Stimulated activated CD8-positive, alpha-beta memory T cell treated with anti-CD3 and anti-CD28 coated beads, Interleukin-12 subunit alpha, Interleukin-12 subunit beta, amount 100 ng/mL, for 24 hours (primary cell): ENCODE data around the gene PLK5.
"Not testable (repeated sequence)": the region's sequence is repeated elsewhere in the genome, so short reads cannot be mapped to it uniquely, and the experiment has no call there.

ENCODE experiments used
- DNase-seq: peaks from one replicate; pipeline ENCODE4 v3.0.0-alpha.2; 2020; ENCODE audit errors: extremely low read depth

PLK5 gene

GRCh38 chr19:1525343-1525742, 1.5 kb downstream of the PLK5 start:
- no peak for DNase-seq

- DNase-seq = no peak
Observed at GRCh38 chr19:1526066-1526778, 2.3 kb downstream of the PLK5 start.

DNA sequence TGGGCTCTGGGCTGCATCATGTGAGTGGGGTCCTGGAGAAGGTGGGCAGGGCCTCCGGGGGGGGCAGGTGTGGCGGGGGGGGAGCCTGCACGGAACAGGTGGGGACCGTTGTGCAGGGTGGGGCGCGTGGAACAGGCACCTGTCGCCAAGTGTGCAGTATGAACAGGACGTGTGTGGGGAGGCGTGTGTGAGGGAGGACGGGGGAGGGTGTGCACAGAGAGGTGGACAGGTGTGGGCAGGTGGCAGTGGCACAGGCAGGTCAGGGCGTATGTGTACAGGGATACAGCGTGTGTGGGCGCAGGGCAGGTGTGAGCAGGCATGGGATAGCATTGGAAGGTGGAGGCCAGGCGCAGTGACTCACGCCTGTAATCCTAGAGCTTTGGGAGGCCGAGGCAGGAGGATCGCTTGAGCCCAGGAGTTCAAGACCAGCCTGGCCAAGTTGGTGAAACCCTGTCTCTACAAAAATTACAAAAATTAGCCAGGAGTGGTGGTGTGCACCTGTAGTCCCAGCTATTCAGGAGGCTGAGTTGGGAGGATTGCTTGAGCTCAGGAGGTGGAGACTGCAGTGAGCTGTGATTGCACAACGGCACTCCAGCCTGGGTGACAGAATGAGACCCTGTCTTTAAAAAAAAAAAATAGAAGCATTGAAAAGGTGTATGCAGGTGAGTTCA, 3.2 kb downstream of the PLK5 start:
- DNase-seq = no peak

DNA sequence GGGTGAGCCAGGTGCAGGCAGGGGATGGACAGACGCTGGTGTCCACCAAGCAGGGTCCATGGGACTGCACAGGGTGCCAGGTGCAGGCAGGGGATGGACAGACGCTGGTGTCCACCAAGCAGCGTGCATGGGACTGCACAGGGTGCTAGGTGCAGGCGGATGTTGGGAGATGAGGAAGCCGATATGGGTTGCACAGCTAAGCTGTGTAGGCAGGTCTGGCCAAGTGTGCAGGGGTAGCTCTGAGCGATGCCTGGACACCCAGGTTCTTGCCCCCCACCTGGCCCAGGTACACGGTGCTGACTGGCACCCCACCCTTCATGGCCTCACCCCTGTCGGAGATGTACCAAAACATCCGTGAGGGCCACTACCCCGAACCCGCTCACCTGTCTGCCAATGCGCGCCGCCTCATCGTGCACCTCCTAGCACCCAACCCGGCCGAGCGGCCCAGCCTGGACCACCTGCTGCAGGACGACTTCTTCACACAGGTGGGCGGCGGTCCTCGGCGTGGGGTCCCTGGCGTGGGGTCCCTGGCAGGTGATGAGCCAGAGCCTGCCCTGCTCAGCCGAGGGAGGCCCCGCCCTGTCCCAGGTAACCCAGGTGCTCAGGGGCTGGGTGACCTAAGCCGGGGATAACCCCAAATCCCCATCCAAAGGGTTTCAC, 3.9 kb downstream of the PLK5 start:
- DNase-seq = no peak

- DNase-seq = no peak
Observed at GRCh38 chr19:1528596-1529429, 4.9 kb downstream of the PLK5 start.

- no peak for DNase-seq
Observed at GRCh38 chr19:1529430-1529816, 5.5 kb downstream of the PLK5 start.

DNA sequence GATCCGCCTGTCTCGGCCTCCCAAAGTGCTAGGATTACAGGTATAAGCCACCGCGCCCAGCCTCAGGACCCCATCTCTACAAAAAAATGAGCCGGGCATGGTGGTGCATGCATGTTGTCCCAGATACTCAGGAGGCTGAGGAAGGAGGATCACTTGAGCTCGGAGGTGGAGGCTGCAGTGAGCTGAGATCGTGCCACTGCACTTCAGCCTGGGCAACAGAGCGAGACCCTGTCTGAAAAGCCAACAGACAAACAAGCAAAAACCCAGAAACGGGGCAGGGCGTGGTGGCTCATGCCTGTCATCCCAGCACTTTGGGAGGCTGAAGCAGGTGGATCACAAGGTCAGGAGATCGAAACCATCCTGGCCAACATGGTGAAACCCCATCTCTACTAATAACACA, 7.0 kb downstream of the PLK5 start:
- DNase-seq = not testable (repeated sequence)

DNA sequence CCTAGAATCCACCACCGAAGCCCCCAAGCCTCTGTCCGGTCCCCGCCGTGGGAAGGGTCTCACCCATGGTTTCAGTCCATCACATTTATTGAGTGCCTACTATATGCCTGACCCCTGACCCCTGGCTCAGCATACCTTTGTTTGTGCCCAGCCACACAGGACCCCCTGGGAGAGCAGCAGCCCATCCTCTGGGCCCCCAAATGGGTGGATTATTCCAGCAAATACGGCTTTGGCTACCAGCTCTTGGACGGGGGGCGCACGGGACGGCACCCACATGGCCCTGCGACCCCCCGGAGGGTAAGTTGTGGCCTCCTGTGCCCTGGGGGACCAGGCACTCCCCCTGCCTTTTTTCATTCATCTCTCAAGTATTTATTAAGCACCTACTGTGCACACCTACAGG, 7.7 kb downstream of the PLK5 start:
- no peak for DNase-seq

GRCh38 chr19:1532003-1532402, 8.1 kb downstream of the PLK5 start:
- no peak for DNase-seq

DNA sequence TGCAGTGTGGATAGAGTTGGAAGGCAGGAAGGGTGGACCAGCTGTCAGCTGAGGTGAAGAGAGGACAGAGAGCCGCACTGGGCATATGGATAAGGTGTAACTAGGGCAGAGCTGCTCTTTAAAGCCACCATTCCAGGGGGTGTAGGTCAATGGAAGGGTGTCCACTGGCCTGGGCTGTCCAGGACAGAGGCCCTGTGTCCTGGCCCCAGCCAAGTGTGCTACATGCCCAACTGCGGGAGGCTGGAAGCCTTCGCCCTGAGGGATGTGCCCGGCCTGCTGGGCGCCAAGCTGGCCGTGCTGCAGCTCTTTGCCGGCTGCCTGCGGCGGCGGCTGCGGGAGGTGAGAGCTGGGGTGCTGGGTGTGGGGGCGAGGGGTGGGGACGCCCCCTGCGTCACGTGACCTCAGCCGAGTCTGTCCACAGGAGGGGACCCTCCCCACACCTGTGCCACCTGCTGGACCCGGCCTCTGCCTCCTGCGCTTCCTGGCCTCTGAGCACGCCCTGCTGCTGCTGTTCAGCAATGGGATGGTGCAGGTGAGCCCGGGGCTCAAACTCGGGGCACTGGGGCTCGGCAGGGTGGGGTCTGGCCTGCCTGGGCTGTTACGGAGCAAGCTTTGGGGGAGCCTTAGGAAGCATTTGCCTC, 9.8 kb downstream of the PLK5 start:
- no peak for DNase-seq

GRCh38 chr19:1534972-1535371, 11.1 kb downstream of the PLK5 start:
- no peak for DNase-seq

- not testable (repeated sequence) for DNase-seq
Observed at GRCh38 chr19:1535699-1536098, 11.8 kb downstream of the PLK5 start.

- DNase-seq = no peak
Observed at GRCh38 chr19:1538978-1539377, 15.1 kb downstream of the PLK5 start.

DNA sequence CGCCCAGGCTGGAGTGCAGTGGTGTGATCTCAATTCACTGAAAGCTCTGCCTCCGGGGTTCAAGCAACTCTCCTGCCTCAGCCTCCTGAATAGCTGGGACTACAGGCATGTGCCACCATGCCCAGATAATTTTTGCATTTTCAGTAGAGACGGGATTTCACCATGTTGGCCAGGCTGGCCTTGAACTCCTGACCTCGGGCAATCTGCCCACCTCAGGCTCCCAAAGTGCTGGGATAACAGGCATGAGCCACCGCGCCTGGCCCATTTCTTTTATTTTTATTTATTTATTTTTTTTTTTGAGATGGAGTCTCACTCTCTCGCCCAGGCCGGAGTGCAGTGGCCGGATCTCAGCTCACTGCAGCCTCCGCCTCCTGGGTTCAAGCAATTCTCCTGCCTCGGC, 15.9 kb downstream of the PLK5 start:
- DNase-seq = not testable (repeated sequence)

GRCh38 chr19:1540365-1540925, 16.6 kb downstream of the PLK5 start:
- DNase-seq = no peak

- no peak for DNase-seq
Observed at GRCh38 chr19:1549332-1549945, 25.6 kb downstream of the PLK5 start.

- no peak for DNase-seq
Observed at GRCh38 chr19:1551068-1552040, 27.5 kb downstream of the PLK5 start.

- no peak for DNase-seq
Observed at GRCh38 chr19:1553415-1553814, 29.5 kb downstream of the PLK5 start.

- DNase-seq = no peak
Observed at GRCh38 chr19:1554968-1555367, 31.1 kb downstream of the PLK5 start.
